H9 (cell line): ENCODE results near the gene TMEM108. TPM values are rescaled to one million over a fixed set of nuclear protein-coding genes. Genes with fewer than 3 reads are reported as not detected.

Source experiments
- DNase-seq: peaks from one replicate; pipeline ENCODE4 v3.0.0-alpha.2; 2017
- H2AFZ ChIP-seq: one replicate; pipeline ENCODE4 v1.6.1; 2013; ENCODE audit warnings: mild to moderate bottlenecking, low read length, control low read depth, moderate library complexity
- H2AK5ac ChIP-seq: 2 replicates; pipeline ENCODE4 v1.6.1; 2013; ENCODE audit warnings: low read length, control low read depth, mixed read lengths; ENCODE audit not compliant: insufficient read length
- H2BK120ac ChIP-seq: one replicate; pipeline ENCODE4 v1.6.1; 2013; ENCODE audit warnings: low read depth, mild to moderate bottlenecking, low read length, control low read depth, inconsistent platforms; ENCODE audit not compliant: poor library complexity, severe bottlenecking
- H2BK12ac ChIP-seq: 2 replicates; pipeline ENCODE4 v1.6.1; 2013; ENCODE audit warnings: low read length, control low read depth, mixed read lengths, low read depth; ENCODE audit not compliant: insufficient read length
- H2BK15ac ChIP-seq: 2 replicates; pipeline ENCODE4 v1.6.1; 2013; ENCODE audit warnings: low read depth, low read length, control low read depth
- H2BK20ac ChIP-seq: one replicate; pipeline ENCODE4 v1.6.1; 2013; ENCODE audit warnings: low read depth, mild to moderate bottlenecking, low read length, control low read depth, inconsistent platforms; ENCODE audit not compliant: poor library complexity, severe bottlenecking
- H2BK5ac ChIP-seq: 2 replicates; pipeline ENCODE4 v1.6.1; 2013; ENCODE audit warnings: low read length, control low read depth, mixed read lengths; ENCODE audit not compliant: insufficient read length
- H3K14ac ChIP-seq: 2 replicates; pipeline ENCODE4 v1.6.1; 2013; ENCODE audit warnings: low read length, control low read depth; ENCODE audit not compliant: insufficient read depth
- H3K18ac ChIP-seq: 2 replicates; pipeline ENCODE4 v1.6.1; 2013; ENCODE audit warnings: low read depth, mild to moderate bottlenecking, mixed read lengths, low read length, control low read depth; ENCODE audit not compliant: insufficient read length
- H3K23ac ChIP-seq: 2 replicates; pipeline ENCODE4 v1.6.1; 2013; ENCODE audit warnings: low read length, control low read depth, mixed read lengths, low read depth; ENCODE audit not compliant: insufficient read length
- H3K23me2 ChIP-seq: 2 replicates; pipeline ENCODE4 v1.6.1; 2013; ENCODE audit warnings: low read depth, mild to moderate bottlenecking, mixed read lengths, low read length, control low read depth; ENCODE audit not compliant: insufficient read length, poor library complexity, severe bottlenecking
- H3K27ac ChIP-seq: 2 replicates; pipeline ENCODE4 v1.5.1; 2013; ENCODE audit warnings: low read length, control low read depth, mixed read lengths, low read depth; ENCODE audit not compliant: insufficient read length
- H3K27me3 ChIP-seq: 2 replicates; pipeline ENCODE4 v1.6.1; 2013; ENCODE audit warnings: low read length, control low read depth, inconsistent platforms; ENCODE audit not compliant: insufficient read depth
- H3K4ac ChIP-seq: 2 replicates; pipeline ENCODE4 v1.6.1; 2013; ENCODE audit warnings: low read depth, mild to moderate bottlenecking, control low read depth, inconsistent platforms, low read length, moderate library complexity
- H3K4me1 ChIP-seq: 2 replicates; pipeline ENCODE4 v1.6.1; 2013; ENCODE audit warnings: low read length, control low read depth, inconsistent platforms; ENCODE audit not compliant: insufficient read depth
- H3K4me2 ChIP-seq: 2 replicates; pipeline ENCODE4 v1.6.1; 2013; ENCODE audit warnings: low read length, control low read depth, mixed read lengths; ENCODE audit not compliant: insufficient read length, insufficient read depth
- H3K56ac ChIP-seq: 2 replicates; pipeline ENCODE4 v1.6.1; 2013; ENCODE audit warnings: low read depth, mild to moderate bottlenecking, mixed read lengths, low read length, control low read depth; ENCODE audit not compliant: insufficient read length
- H3K79me1 ChIP-seq: 2 replicates; pipeline ENCODE4 v1.6.1; 2013; ENCODE audit warnings: low read depth, mild to moderate bottlenecking, moderate library complexity, low read length, control low read depth, inconsistent platforms; ENCODE audit not compliant: insufficient read depth, poor library complexity, severe bottlenecking
- H3K79me2 ChIP-seq: 2 replicates; pipeline ENCODE4 v1.6.1; 2013; ENCODE audit warnings: low read length, control low read depth, inconsistent platforms; ENCODE audit not compliant: insufficient read depth
- H3K9ac ChIP-seq: 2 replicates; pipeline ENCODE4 v1.6.1; 2013; ENCODE audit warnings: low read length, control low read depth, mixed read lengths; ENCODE audit not compliant: insufficient read length; ENCODE audit errors: extremely low read depth
- H3K9me3 ChIP-seq: one replicate; pipeline ENCODE4 v1.6.1; 2013; ENCODE audit warnings: low read depth, low read length, inconsistent platforms; ENCODE audit not compliant: control insufficient read depth
- H3T11ph ChIP-seq: one replicate; pipeline ENCODE4 v1.6.1; 2013; ENCODE audit warnings: mild to moderate bottlenecking, low read length, control low read depth, inconsistent platforms
- H4K20me1 ChIP-seq: one replicate; pipeline ENCODE4 v1.6.1; 2013; ENCODE audit not compliant: control insufficient read depth, insufficient read length, insufficient read depth
- H4K5ac ChIP-seq: 2 replicates; pipeline ENCODE4 v1.6.1; 2013; ENCODE audit warnings: low read depth, mild to moderate bottlenecking, mixed read lengths, low read length, control low read depth; ENCODE audit not compliant: insufficient read length
- H4K8ac ChIP-seq: replicated peaks from 2 replicates; pipeline ENCODE4 v1.6.1; 2013; ENCODE audit warnings: low read length, control low read depth, mixed read lengths, low read depth; ENCODE audit not compliant: insufficient read length
- H4K91ac ChIP-seq: 2 replicates; pipeline ENCODE4 v1.6.1; 2013; ENCODE audit warnings: low read depth, mild to moderate bottlenecking, moderate library complexity, mixed read lengths, low read length, control low read depth; ENCODE audit not compliant: insufficient read length
- H3K27ac Mint-ChIP-seq, 3 experiments: 2 replicates in 2 of 3; 3 replicates in 1 of 3; pipeline ENCODE4 v1.8.0; 2020 to 2021; ENCODE audit warnings: mixed read lengths in 3 of 3, mild to moderate bottlenecking in 1 of 3, moderate library complexity in 1 of 3
- H3K27me3 Mint-ChIP-seq: 2 replicates; pipeline ENCODE4 v1.8.0; 2021; ENCODE audit warnings: low read depth, mild to moderate bottlenecking, moderate library complexity, mixed read lengths
- H3K36me3 Mint-ChIP-seq, 3 experiments: 2 replicates in 2 of 3; 3 replicates in 1 of 3; pipeline ENCODE4 v1.8.0; 2020 to 2021; ENCODE audit warnings: low read depth in 3 of 3, mixed read lengths in 3 of 3; ENCODE audit not compliant: insufficient read depth in 1 of 3
- H3K4me1 Mint-ChIP-seq, 2 experiments: 2 replicates each; pipeline ENCODE4 v1.8.0; 2020; ENCODE audit warnings: mixed read lengths in 2 of 2
- H3K4me3 Mint-ChIP-seq, 2 experiments: 2 replicates in 1 of 2; 3 replicates in 1 of 2; pipeline ENCODE4 v1.8.0; 2020 to 2021; ENCODE audit warnings: mild to moderate bottlenecking in 2 of 2, mixed read lengths in 2 of 2, moderate library complexity in 1 of 2
- H3K9me3 Mint-ChIP-seq, 2 experiments: 2 replicates in 1 of 2; 3 replicates in 1 of 2; pipeline ENCODE4 v1.8.0; 2020; ENCODE audit warnings: mild to moderate bottlenecking in 2 of 2, mixed read lengths in 2 of 2, moderate library complexity in 1 of 2
- WGBS: extraction: QIAGEN DNeasy Blood & Tissue Kit; methylation state at CpG from one replicate; pipeline ENCODE4 v1.1.7; 2013; ENCODE audit warnings: missing lambda C conversion rate, low lambda C conversion rate, mixed read lengths; ENCODE audit not compliant: insufficient read length; ENCODE audit errors: extremely low coverage; 5-methylcytosine and 5-hydroxymethylcytosine counted together
- total RNA-seq: library from RNA; stranded (reverse); gene quantifications from 2 replicates; pipeline ENCODE4 v1.2.1, GENCODE V29; 2021
- TF ChIP-seq, protein P1 (sequence below): fragments of 200-600 bp; sonication (generic); conservative IDR thresholded peaks from 3 replicates; pipeline ENCODE4 v1.8.0; 2021; ENCODE audit warnings: antibody characterized with exemption, mild to moderate bottlenecking

TMEM108 gene
- total RNA-seq, 1 experiment from 2014 or later: 5.0 TPM

DNA sequence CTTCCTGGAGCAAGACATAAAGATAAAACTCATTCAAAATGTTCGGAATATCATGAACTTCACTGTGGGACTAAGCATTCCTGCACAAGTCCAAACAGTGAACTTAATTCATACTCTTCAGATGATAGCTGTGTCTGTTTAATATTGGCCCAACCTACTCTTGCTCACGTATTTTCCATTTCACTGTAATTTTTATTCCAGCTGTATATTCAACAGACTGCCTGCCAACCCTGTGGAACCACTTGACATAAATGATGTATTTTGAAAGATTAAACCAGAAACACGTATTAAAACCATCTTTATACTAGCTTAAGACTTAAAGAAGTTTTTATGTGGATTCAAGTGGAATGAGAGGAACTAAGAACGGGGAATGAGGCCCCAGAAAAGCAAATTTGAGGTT lies 172.5 kb downstream of the TMEM108 start:
- no peak overlapping the region for H2AFZ ChIP-seq
- H2BK15ac ChIP-seq: no peak overlapping the region
- no peak overlapping the region for H2BK5ac ChIP-seq
- no peak overlapping the region for H2AK5ac ChIP-seq
- no peak overlapping the region for H3K56ac ChIP-seq
- H4K20me1 ChIP-seq: no peaks in the 10 kb centered on the region
- no peak overlapping the region for H3K27ac ChIP-seq
- H3K18ac ChIP-seq: no peak overlapping the region
- Mint-ChIP-seq H3K9me3 (peaks cover 0 to 3% of the 10 kb centered on the region in 2 experiments; a peak in 1 of 5 replicates), H3K27ac (peak overlapping the region in 1 of 3 experiments; percentile 10; a peak in 1 of 7 replicates), H3K4me3 (peak overlapping the region in 1 of 2 experiments; percentile 16; a peak in 1 of 5 replicates), H3K36me3 (peaks cover 0 to 4% (median under 1%) of the 10 kb centered on the region in 3 experiments; a peak in 3 of 7 replicates), H3K27me3 (no peaks in the 10 kb centered on the region), H3K4me1 (peaks cover 48 to 58% of the 10 kb centered on the region in 2 experiments)
- H4K8ac ChIP-seq: no peak overlapping the region
- no peak overlapping the region for H3T11ph ChIP-seq
- no CpG with 5 or more reads among the region's 4 CpGs for WGBS
- H4K5ac ChIP-seq: no peak overlapping the region
- DNase-seq: no peak
- no peaks in the 10 kb centered on the region for H3K27me3 ChIP-seq
- H2BK20ac ChIP-seq: no peak overlapping the region
- no peak overlapping the region for H4K91ac ChIP-seq
- H3K9ac ChIP-seq: no peak overlapping the region
- peaks cover 8% of the 10 kb centered on the region; the same call in 1 of the 2 replicates for H3K4me1 ChIP-seq
- no peak overlapping the region for H3K14ac ChIP-seq
- no peak overlapping the region for H3K4me2 ChIP-seq
- H3K79me1 ChIP-seq: no peaks in the 10 kb centered on the region
- H3K4ac ChIP-seq: no peak overlapping the region
- no peak overlapping the region for H3K23ac ChIP-seq
- H2BK12ac ChIP-seq: no peak overlapping the region
- no peaks in the 10 kb centered on the region for H3K23me2 ChIP-seq
- TF ChIP-seq, protein P1, sequence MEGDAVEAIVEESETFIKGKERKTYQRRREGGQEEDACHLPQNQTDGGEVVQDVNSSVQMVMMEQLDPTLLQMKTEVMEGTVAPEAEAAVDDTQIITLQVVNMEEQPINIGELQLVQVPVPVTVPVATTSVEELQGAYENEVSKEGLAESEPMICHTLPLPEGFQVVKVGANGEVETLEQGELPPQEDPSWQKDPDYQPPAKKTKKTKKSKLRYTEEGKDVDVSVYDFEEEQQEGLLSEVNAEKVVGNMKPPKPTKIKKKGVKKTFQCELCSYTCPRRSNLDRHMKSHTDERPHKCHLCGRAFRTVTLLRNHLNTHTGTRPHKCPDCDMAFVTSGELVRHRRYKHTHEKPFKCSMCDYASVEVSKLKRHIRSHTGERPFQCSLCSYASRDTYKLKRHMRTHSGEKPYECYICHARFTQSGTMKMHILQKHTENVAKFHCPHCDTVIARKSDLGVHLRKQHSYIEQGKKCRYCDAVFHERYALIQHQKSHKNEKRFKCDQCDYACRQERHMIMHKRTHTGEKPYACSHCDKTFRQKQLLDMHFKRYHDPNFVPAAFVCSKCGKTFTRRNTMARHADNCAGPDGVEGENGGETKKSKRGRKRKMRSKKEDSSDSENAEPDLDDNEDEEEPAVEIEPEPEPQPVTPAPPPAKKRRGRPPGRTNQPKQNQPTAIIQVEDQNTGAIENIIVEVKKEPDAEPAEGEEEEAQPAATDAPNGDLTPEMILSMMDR: no peak
- no peak overlapping the region for H2BK120ac ChIP-seq
- peaks cover 2% of the 10 kb centered on the region; the same call in 1 of the 2 replicates for H3K79me2 ChIP-seq
- no peaks in the 10 kb centered on the region for H3K9me3 ChIP-seq
